PFSK-1 (cell line): ENCODE data around the gene PRMT9.

ENCODE experiments used
- FOXP2 ChIP-seq: optimal IDR thresholded peaks from 2 replicates; pipeline ENCODE3; 2011; ENCODE audit warnings: borderline replicate concordance, control low read depth, inconsistent platforms; ENCODE audit not compliant: insufficient read depth; ENCODE audit errors: extremely low read length, extremely low read depth
- POLR2AphosphoS5 ChIP-seq: IDR thresholded peaks from 2 replicates; pipeline ENCODE4 v1.6.1; 2012; ENCODE audit warnings: low read depth, mild to moderate bottlenecking, control low read depth, low read length, moderate library complexity
- REST ChIP-seq, 2 experiments: IDR thresholded peaks; 2 replicates each; pipeline versions ENCODE4 v1.6.1 to v1.8.0; 2011 to 2012; ENCODE audit warnings: low read depth in 2 of 2, low read length in 2 of 2, control low read depth in 1 of 2, inconsistent platforms in 1 of 2, mild to moderate bottlenecking in 1 of 2, moderate library complexity in 1 of 2; ENCODE audit not compliant: insufficient read depth in 1 of 2
- SIN3A ChIP-seq: IDR thresholded peaks from 2 replicates; pipeline ENCODE4 v1.6.1; 2012; ENCODE audit warnings: mild to moderate bottlenecking, low read length, moderate library complexity, borderline replicate concordance; ENCODE audit not compliant: insufficient read depth
- TAF1 ChIP-seq: IDR thresholded peaks from 2 replicates; pipeline ENCODE4 v1.6.1; 2012; ENCODE audit warnings: low read length, control low read depth, borderline replicate concordance; ENCODE audit not compliant: insufficient read depth

PRMT9 gene

GRCh38 chr4:147610686-147611085 is 73.3 kb downstream of the PRMT9 start:
- TF ChIP-seq TAF1 (no peak), REST (IDR thresholded peaks at IDR 0.05; ENCODE audit: insufficient read depth in 1 of 2, low read depth in 2 of 2, low read length in 2 of 2) (no peak), SIN3A (no peak), FOXP2 (no peak), POLR2AphosphoS5 (no peak)

GRCh38 chr4:147607471-147607870 is 76.5 kb downstream of the PRMT9 start:
- TF ChIP-seq POLR2AphosphoS5 (no peak), FOXP2 (no peak), TAF1 (no peak), SIN3A (no peak), REST (IDR thresholded peaks at IDR 0.05; ENCODE audit: insufficient read depth in 1 of 2, low read depth in 2 of 2, low read length in 2 of 2) (no peak)

- TF ChIP-seq TAF1 = no peak
Measured at GRCh38 chr4:147605499-147605898, 78.5 kb downstream of the PRMT9 start.

- TF ChIP-seq FOXP2 (no peak), TAF1 (no peak), SIN3A (no peak), REST (IDR thresholded peaks at IDR 0.05; ENCODE audit: insufficient read depth in 1 of 2, low read depth in 2 of 2, low read length in 2 of 2) (no peak), POLR2AphosphoS5 (no peak)
Measured at GRCh38 chr4:147599769-147600168, 84.2 kb downstream of the PRMT9 start.

GRCh38 chr4:147599206-147599605 is 84.8 kb downstream of the PRMT9 start:
- TF ChIP-seq POLR2AphosphoS5 (no peak), FOXP2 (no peak), REST (IDR thresholded peaks at IDR 0.05; ENCODE audit: insufficient read depth in 1 of 2, low read depth in 2 of 2, low read length in 2 of 2) (no peak), TAF1 (no peak), SIN3A (no peak)
